Ovary (tissue), 3 donors: ENCODE results near the gene HRAS.

ENCODE experiments used
- CTCF ChIP-seq, 3 donors: fragments of 450-650 bp in 2 of 3; fragments of 200-600 bp in 1 of 3; IDR thresholded peaks; one replicate each; pipeline versions ENCODE4 v1.5.1 to v1.8.0; 2016 to 2022; ENCODE audit warnings: antibody characterized with exemption in 3 of 3, mild to moderate bottlenecking in 1 of 3
- EP300 ChIP-seq: sonication (generic); formaldehyde crosslinking; IDR thresholded peaks from one replicate; pipeline ENCODE4 v1.6.1; 2017; ENCODE audit warnings: antibody characterized with exemption
- donor health status: DM: no; HTN: no; CAD: no.

- no peak for TF ChIP-seq EP300
- TF ChIP-seq CTCF (IDR thresholded peaks at IDR 0.05) = no peak
Measured at GRCh38 chr11:488062-488461, 47.3 kb downstream of the HRAS start.
